ENCODE data around the gene WNT11. TPM values are rescaled to one million over a fixed set of nuclear protein-coding genes. Genes with fewer than 3 reads are reported as not detected.

WNT11 gene
- total RNA-seq, 2 donors from 2014 or later = 1.6 to 6.8 TPM

- no peak for TF ChIP-seq CTCF (IDR thresholded peaks at IDR 0.05)
- H3K27me3 ChIP-seq = no peaks in the 10 kb centered on the region
- H3K4me1 ChIP-seq = no peaks in the 10 kb centered on the region
- H3K27ac ChIP-seq = peak overlapping the region; percentile 31 to 60
- DNase-seq (ENCODE audit: low spot score) = no peak
- no peaks in the 10 kb centered on the region for H3K36me3 ChIP-seq
- H3K9me3 ChIP-seq = no peaks in the 10 kb centered on the region
- no peak overlapping the region for H3K4me3 ChIP-seq
Measured at GRCh38 chr11:76224461-76225121, 18.3 kb upstream of the WNT11 start.

GRCh38 chr11:76221365-76221764, 15.1 kb upstream of the WNT11 start:
- H3K4me1 ChIP-seq = no peaks in the 10 kb centered on the region
- DNase-seq (ENCODE audit: low spot score) = no peak
- TF ChIP-seq CTCF (IDR thresholded peaks at IDR 0.05) = no peak

GRCh38 chr11:76219243-76219642, 12.9 kb upstream of the WNT11 start:
- no peak for DNase-seq (ENCODE audit: low spot score)
- H3K27me3 ChIP-seq = no peaks in the 10 kb centered on the region
- no peak overlapping the region for H3K27ac ChIP-seq
- H3K4me1 ChIP-seq = no peaks in the 10 kb centered on the region
- no peak overlapping the region for H3K4me3 ChIP-seq
- TF ChIP-seq CTCF (IDR thresholded peaks at IDR 0.05) = no peak
- H3K36me3 ChIP-seq = no peaks in the 10 kb centered on the region
- H3K9me3 ChIP-seq = no peaks in the 10 kb centered on the region

More at GRCh38 chr11:76221365-76221764, 15.1 kb upstream of the WNT11 start:
- Histone ChIP-seq H3K27ac (no peak overlapping the region), H3K4me3 (no peak overlapping the region), H3K9me3 (no peaks in the 10 kb centered on the region), H3K36me3 (no peaks in the 10 kb centered on the region), H3K27me3 (no peaks in the 10 kb centered on the region)

- no peak for TF ChIP-seq CTCF (IDR thresholded peaks at IDR 0.05)
- H3K4me1 ChIP-seq = no peaks in the 10 kb centered on the region
- H3K9me3 ChIP-seq = no peaks in the 10 kb centered on the region
- no peak overlapping the region for H3K27ac ChIP-seq
- no peaks in the 10 kb centered on the region for H3K27me3 ChIP-seq
- H3K4me3 ChIP-seq = no peak overlapping the region
- no peaks in the 10 kb centered on the region for H3K36me3 ChIP-seq
- no peak for DNase-seq (ENCODE audit: low spot score)
Measured at GRCh38 chr11:76218449-76219178, 12.3 kb upstream of the WNT11 start.

GRCh38 chr11:76217653-76218160, 11.4 kb upstream of the WNT11 start:
- H3K27me3 ChIP-seq = no peaks in the 10 kb centered on the region
- H3K9me3 ChIP-seq = no peaks in the 10 kb centered on the region
- TF ChIP-seq CTCF (IDR thresholded peaks at IDR 0.05) = no peak
- no peaks in the 10 kb centered on the region for H3K36me3 ChIP-seq
- H3K4me1 ChIP-seq = no peaks in the 10 kb centered on the region
- DNase-seq (ENCODE audit: low spot score) = no peak
- no peak overlapping the region for H3K4me3 ChIP-seq
- H3K27ac ChIP-seq = no peak overlapping the region
